PFSK-1 (cell line): ENCODE results near the gene CNOT4.

Experiments used
- TAF1 ChIP-seq: IDR thresholded peaks from 2 replicates; pipeline ENCODE4 v1.6.1; 2012; ENCODE audit warnings: low read length, control low read depth, borderline replicate concordance; ENCODE audit not compliant: insufficient read depth
- TF ChIP-seq, protein P1 (sequence below), 2 experiments: IDR thresholded peaks; 2 replicates each; pipeline versions ENCODE4 v1.6.1 to v1.8.0; 2011 to 2012; ENCODE audit warnings: low read depth in 2 of 2, low read length in 2 of 2, control low read depth in 1 of 2, inconsistent platforms in 1 of 2, mild to moderate bottlenecking in 1 of 2, moderate library complexity in 1 of 2; ENCODE audit not compliant: insufficient read depth in 1 of 2

- no peak for TF ChIP-seq TAF1
- TF ChIP-seq, protein P1, sequence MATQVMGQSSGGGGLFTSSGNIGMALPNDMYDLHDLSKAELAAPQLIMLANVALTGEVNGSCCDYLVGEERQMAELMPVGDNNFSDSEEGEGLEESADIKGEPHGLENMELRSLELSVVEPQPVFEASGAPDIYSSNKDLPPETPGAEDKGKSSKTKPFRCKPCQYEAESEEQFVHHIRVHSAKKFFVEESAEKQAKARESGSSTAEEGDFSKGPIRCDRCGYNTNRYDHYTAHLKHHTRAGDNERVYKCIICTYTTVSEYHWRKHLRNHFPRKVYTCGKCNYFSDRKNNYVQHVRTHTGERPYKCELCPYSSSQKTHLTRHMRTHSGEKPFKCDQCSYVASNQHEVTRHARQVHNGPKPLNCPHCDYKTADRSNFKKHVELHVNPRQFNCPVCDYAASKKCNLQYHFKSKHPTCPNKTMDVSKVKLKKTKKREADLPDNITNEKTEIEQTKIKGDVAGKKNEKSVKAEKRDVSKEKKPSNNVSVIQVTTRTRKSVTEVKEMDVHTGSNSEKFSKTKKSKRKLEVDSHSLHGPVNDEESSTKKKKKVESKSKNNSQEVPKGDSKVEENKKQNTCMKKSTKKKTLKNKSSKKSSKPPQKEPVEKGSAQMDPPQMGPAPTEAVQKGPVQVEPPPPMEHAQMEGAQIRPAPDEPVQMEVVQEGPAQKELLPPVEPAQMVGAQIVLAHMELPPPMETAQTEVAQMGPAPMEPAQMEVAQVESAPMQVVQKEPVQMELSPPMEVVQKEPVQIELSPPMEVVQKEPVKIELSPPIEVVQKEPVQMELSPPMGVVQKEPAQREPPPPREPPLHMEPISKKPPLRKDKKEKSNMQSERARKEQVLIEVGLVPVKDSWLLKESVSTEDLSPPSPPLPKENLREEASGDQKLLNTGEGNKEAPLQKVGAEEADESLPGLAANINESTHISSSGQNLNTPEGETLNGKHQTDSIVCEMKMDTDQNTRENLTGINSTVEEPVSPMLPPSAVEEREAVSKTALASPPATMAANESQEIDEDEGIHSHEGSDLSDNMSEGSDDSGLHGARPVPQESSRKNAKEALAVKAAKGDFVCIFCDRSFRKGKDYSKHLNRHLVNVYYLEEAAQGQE (IDR thresholded peaks at IDR 0.05; ENCODE audit: insufficient read depth in 1 of 2, low read depth in 2 of 2, low read length in 2 of 2): no peak
These were observed 50.8 kb downstream of the CNOT4 start for GRCh38 chr7:135459076-135459475.
